Hepatocyte (in vitro differentiated cells): ENCODE data around the gene CDK18.

Experiments used
- CTCF ChIP-seq: fragments of 200-600 bp; sonication (generic); IDR thresholded peaks from 2 replicates; pipeline ENCODE4 v1.5.1; 2016; ENCODE audit warnings: antibody characterized with exemption, mild to moderate bottlenecking; ENCODE audit not compliant: poor library complexity
- EZH2 ChIP-seq: fragments of 200-600 bp; sonication (generic); IDR thresholded peaks from 2 replicates; pipeline ENCODE4 v1.6.1; 2016; ENCODE audit warnings: antibody characterized with exemption, mild to moderate bottlenecking, borderline replicate concordance

GRCh38 chr1:205546541-205546940 is 42.1 kb downstream of the CDK18 start:
- TF ChIP-seq CTCF (no peak), EZH2 (no peak)
